GM12801 (cell line): ENCODE measurements around the gene PRTN3.

Experiments used
- TF ChIP-seq, protein P1 (sequence below): IDR thresholded peaks from one replicate; pipeline ENCODE4 v1.5.1; 2011; ENCODE audit warnings: control low read depth; ENCODE audit not compliant: insufficient read length; ENCODE audit errors: extremely low read depth

The PRTN3 gene

GRCh38 chr19:866769-867300 lies 26.0 kb downstream of the PRTN3 start:
- TF ChIP-seq, protein P1, sequence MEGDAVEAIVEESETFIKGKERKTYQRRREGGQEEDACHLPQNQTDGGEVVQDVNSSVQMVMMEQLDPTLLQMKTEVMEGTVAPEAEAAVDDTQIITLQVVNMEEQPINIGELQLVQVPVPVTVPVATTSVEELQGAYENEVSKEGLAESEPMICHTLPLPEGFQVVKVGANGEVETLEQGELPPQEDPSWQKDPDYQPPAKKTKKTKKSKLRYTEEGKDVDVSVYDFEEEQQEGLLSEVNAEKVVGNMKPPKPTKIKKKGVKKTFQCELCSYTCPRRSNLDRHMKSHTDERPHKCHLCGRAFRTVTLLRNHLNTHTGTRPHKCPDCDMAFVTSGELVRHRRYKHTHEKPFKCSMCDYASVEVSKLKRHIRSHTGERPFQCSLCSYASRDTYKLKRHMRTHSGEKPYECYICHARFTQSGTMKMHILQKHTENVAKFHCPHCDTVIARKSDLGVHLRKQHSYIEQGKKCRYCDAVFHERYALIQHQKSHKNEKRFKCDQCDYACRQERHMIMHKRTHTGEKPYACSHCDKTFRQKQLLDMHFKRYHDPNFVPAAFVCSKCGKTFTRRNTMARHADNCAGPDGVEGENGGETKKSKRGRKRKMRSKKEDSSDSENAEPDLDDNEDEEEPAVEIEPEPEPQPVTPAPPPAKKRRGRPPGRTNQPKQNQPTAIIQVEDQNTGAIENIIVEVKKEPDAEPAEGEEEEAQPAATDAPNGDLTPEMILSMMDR, result no peak

DNA sequence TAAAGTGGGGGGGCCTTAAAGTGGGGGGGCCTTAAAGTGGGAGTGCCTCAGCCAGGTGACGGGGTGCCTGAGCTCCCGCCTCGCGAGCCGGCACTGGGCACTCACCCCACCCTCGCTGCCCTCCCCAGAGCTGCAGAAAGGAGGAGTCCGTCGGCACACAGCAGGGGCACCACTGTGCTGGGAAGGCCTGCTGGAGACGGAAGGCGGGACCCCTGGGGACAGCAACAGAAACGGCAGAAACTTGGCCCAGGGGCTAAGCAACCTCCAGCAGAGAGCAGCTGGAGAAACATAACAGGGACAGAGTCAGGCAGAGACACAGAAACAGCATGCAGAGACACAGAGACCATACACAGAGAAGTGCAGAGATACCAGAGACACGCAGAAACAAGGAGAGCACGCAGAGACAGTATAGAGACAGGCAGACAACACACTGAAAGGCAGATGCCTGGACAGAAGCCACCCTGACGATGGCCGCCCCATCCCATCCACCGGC lies 26.5 kb downstream of the PRTN3 start:
- TF ChIP-seq, protein P1, result no peak

GRCh38 chr19:867855-868457 lies 27.2 kb downstream of the PRTN3 start:
- TF ChIP-seq, protein P1, result no peak

GRCh38 chr19:868458-869244 lies 27.9 kb downstream of the PRTN3 start:
- TF ChIP-seq, protein P1, result no peak

GRCh38 chr19:869245-870177 lies 28.7 kb downstream of the PRTN3 start:
- TF ChIP-seq, protein P1, result no peak

- TF ChIP-seq, protein P1, result no peak
Observed at GRCh38 chr19:870314-870713, 29.5 kb downstream of the PRTN3 start.
